MM.1S (cell line): Measurements from ENCODE around the gene UST.

Source experiments
- CTCF ChIP-seq: fragments of 300-600 bp; sonication (generic); IDR thresholded peaks from 2 replicates; pipeline ENCODE4 v1.5.1; 2016; ENCODE audit warnings: antibody characterized with exemption, low read length, mixed read lengths
- EZH2 ChIP-seq: fragments of 300-600 bp; sonication (generic); optimal IDR thresholded peaks from 2 replicates; pipeline ENCODE3; 2017; ENCODE audit warnings: low read depth, mild to moderate bottlenecking, antibody characterized with exemption, low read length, mixed read lengths

- TF ChIP-seq CTCF: no peak
- TF ChIP-seq EZH2: no peak
Measured at GRCh38 chr6:148852688-148853087, 105.9 kb downstream of the UST start.
